GM21576 (cell line): Measurements from ENCODE around the gene AGXT.

Source experiments
- ATAC-seq: cut with Tn5 transposase; IDR thresholded peaks from one replicate; pipeline ENCODE4 v1.9.1; 2021; ENCODE audit warnings: mild to moderate bottlenecking, moderate library complexity; ENCODE audit not compliant: unreplicated experiment

AGXT gene

DNA sequence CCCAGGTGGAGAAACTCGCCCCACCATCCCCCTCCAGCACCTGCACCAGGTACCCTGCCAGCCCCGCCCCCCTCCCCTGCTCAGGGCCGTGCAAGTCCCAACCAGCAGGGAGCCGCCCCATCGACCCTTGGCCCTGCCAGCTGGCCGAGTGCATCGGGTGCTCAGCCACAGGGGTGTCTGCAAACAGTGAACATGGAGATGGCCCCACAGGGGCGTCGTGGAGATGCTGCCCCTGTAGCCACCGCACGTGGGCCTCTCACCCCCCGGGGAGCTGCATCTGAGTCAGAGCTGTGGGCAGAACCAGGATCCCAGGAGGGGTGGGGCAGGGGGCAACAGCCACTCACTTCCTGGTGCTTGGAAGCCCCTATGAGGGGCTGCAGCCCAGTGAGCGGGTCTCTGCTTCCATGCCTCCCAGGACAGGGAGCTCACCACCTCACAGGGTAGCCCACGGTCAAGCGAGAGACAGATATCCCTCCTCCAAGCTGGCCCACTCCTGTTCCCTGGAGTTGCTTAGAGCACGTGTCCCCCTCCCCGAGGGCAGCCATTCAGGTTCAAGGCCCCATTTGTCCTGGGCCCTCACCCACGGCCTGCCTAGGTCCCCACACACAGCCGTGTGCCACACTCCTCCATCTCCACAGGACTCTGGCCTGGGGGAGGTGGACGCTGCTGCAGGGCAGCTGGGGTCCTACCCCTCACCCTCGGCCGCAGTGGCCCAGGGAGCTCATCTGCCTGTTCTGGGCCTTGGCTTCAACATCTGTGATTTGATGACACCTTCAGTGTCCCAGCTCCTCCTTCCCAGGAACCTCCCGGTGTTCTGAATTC lies 28.5 kb downstream of the AGXT start:
- ATAC-seq, result no peak

DNA sequence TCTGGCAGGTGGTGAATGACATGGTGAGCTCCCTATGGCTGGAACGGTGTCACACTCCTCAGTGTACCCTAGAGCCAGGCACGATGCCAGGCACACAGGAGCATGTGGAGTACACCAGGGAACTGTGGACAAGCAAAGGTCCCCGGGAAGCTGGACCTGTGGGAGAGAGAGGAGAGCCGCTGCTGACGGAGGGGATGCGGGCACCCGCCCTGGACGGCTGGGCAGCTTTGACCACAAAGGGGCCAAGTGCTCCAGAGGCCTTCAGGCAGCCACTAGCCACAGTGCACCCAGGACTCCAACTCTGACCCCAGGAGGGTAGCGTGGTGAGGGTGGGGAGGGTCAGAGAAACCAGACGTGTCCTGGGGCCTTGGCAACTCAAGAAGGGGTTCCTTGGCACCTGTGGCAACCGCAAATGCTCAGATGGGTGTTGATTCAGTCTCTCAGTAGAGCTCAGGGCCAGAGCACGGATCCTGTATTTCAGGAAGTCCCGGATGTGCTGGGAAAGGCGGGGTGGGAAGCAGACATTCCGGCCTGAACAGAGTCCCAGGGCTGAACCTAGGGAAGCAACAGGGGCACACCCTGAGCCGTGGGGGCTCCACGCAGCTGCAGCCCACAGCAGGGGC lies 29.6 kb downstream of the AGXT start:
- ATAC-seq, result no peak

GRCh38 chr2:240898731-240899467 lies 30.3 kb downstream of the AGXT start:
- ATAC-seq, result no peak

- no peak for ATAC-seq
Measured at GRCh38 chr2:240899468-240899865, 30.8 kb downstream of the AGXT start.

DNA sequence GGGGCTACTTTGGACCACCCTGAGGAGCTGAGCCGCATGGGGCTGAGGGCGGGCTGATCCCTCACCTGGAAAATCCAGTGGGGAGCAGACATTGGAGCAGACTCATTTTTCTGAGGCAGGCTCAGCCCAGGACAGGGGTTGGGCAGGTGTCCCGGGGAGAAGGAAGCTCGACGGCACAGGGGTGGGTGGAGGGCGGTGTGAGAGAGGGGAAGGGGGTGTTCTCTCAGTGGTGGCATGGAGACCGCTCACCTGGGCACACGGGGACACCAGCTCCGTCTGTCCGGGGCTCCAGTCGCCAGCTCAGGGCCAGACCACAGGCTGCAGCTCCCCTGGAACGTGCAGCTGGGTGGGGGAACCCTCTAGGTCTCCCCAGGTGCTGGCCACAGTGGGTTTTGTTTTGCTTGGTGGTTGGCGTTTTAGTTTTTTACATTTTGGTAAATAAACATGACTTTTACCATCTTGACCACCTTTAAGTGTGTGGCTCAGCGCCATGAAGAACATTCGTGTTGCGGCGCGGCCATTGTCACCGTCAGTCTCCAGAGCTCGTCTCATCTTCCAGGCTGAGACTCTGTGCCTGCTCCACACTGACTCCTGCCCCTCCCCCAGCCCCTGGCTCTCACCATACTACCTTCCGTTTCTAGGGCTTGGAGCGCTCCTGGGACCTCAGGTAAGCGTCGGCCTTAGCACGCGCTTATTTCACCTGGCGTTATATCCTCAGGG lies 31.7 kb downstream of the AGXT start:
- ATAC-seq, result no peak

- no peak for ATAC-seq
Measured at GRCh38 chr2:240901986-240902614, 33.5 kb downstream of the AGXT start.

DNA sequence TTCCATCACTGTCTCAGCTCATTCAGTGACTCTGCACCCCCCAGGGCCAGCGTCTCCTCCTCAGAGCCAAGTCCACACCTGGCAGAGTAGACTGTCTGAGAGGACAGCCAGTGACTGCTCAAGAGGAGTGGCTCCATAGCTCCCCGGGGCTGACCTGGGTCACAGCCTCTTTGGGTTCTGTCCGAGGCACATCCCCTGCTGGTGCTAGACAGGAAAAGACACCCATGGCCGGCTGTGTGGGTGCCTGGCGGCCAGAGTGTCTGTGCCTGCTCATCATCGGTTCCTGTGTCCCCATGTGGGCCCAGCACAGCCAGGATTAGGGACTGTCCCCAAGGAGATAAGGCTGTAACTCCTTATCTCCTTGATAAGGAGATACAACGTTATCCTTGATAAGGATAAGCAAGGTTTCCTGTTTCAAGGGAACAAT lies 34.0 kb downstream of the AGXT start:
- ATAC-seq, result no peak

GRCh38 chr2:240903191-240904060 lies 34.8 kb downstream of the AGXT start:
- no peak for ATAC-seq

DNA sequence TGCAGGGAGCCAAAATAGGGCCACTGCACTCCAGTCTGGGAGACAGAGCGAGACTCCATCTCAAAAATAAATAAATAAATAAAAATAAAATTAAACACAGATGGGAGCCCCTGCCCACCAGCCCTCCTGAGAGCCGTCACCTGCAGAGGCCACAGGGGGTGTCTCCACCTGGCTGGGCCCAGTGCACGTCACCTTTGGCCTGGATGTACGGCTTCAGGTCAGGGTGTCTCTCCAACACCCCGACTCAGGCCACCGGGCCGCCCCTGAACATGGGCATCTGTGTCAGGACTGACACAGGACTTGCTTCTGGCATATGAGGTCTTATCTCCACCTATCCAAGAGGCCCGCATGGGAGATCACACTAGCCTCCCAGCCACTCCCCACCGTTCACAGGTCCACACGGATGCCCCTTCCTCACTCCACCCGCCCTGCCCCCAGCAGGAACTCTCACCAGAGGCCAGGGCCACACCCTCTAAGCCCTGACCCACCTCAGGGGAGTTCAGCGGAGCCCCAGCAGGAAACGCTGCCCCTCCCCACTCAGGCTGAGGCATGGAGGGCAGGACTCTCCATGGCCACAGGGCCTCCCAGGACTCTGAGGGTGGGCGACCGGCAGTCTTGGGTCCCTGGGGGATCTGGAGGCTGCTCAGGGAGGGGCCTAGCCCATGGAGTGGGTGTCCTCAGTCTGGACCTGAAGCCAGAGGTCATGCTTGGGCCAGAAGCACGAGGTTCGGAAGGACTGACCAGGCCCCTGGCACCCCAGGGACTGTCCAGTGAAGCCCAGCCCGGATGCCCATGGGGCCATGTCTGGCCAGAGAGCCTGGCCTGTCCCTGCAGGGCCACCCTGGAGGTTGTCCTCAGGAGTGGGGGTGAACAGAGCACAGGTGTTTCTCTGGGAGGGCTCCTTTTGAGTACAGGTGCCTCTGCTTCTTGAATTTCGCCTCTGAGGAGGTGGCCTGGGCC lies 35.9 kb downstream of the AGXT start:
- ATAC-seq, result no peak

GRCh38 chr2:240905176-240905781 lies 36.7 kb downstream of the AGXT start:
- no peak for ATAC-seq

GRCh38 chr2:240906141-240906910 lies 37.7 kb downstream of the AGXT start, which contains the start of gene CROCC2:
Gene CROCC2, plus strand, starts transcription at chr2:240906336. Its CDS starts 178 bp downstream, at chr2:240906514.
- ATAC-seq, result no peak

DNA sequence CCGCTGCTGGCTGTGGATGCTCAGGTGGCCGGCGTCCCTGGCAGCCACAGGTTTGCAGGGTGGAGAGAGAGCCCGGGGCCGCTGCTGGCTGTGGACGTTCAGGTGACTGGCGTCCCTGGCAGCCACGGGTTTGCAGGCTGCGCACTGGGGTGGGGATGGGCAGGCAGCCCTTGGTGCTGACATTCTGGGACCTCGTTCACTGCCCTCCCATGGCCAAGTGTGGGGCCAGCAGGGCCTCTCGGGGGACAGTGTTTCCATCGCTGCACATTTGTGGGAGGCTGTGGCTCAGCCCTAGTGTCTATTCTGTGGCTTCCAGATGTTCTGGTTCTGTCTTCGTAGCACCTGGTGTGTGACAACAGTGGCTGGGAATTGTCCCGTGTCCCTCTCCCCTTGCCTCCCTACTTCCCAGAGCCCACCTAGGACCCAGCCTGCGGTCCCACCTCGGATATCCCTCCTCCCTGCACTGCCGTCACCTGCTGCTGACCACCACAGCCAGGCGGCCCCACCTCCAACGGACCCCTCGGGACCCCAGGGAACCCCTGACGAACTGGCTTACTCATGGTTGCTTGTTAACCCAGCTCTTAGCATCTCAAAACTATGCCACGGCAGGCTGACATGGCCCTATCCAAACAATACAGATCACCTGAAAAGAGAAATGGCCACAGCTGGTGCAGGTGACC lies 38.4 kb downstream of the AGXT start:
- no peak for ATAC-seq

DNA sequence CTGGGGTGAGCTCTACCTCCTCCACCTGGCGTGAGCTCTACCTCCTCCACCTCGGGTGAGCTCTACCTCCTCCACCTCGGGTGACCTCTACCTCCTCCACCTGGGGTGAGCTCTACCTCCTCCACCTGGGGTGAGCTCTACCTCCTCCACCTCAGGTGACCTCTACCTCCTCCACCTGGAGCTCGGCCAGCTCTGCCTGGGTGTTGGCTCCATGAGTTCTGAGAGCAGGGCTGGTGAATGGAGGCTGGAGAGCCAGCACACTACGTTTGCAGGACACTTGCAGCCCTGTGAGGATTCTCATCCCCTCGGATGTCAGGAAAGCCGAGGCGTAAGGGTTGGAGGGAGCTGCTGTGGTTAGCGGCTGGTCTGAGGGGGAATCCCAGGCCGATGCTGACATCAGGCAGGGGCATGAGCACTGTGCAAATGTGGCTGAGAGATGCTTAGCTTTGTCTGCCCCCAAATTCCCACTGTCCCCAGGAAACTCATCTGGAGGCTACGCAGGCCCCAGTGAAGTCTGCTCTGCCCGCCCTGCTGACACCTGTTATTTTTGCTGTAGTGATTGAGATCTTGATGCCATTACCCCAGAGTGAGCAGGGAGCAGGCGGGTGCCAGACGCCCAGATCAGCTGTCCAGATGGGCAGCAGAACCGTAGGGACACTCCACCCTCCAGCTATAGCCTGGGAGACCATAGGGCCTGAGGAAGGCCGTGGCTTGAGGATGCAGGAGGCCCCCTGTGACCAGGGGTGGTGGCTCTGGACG lies 40.8 kb downstream of the AGXT start:
- ATAC-seq, result no peak

- ATAC-seq, result no peak
Measured at GRCh38 chr2:240911641-240912265, 43.1 kb downstream of the AGXT start.
